Trophoblast cell (in vitro differentiated cells and primary cell): ENCODE results near the gene GREM1.

Source experiments
- DNase-seq, 2 donors: peaks; one replicate each; pipeline ENCODE4 v3.0.0-alpha.2; 2016
- H2AFZ ChIP-seq: 2 replicates; pipeline ENCODE4 v1.6.1; 2013; ENCODE audit warnings: low read length, moderate library complexity, mild to moderate bottlenecking; ENCODE audit not compliant: insufficient read depth, poor library complexity
- H2AK5ac ChIP-seq: 2 replicates; pipeline ENCODE4 v1.6.1; 2013; ENCODE audit warnings: mild to moderate bottlenecking, low read length
- H2BK120ac ChIP-seq: 2 replicates; pipeline ENCODE4 v1.6.1; 2013; ENCODE audit warnings: low read length, mild to moderate bottlenecking, moderate library complexity; ENCODE audit not compliant: insufficient read depth, poor library complexity
- H2BK12ac ChIP-seq: 2 replicates; pipeline ENCODE4 v1.6.1; 2013; ENCODE audit warnings: mild to moderate bottlenecking, low read length, moderate library complexity
- H2BK5ac ChIP-seq: 2 replicates; pipeline ENCODE4 v1.6.1; 2013; ENCODE audit warnings: low read length, low read depth, moderate library complexity, mild to moderate bottlenecking; ENCODE audit not compliant: poor library complexity
- H3K14ac ChIP-seq: 2 replicates; pipeline ENCODE4 v1.6.1; 2013; ENCODE audit warnings: mild to moderate bottlenecking, low read length
- H3K18ac ChIP-seq: 2 replicates; pipeline ENCODE4 v1.6.1; 2013; ENCODE audit warnings: mild to moderate bottlenecking, low read length
- H3K23ac ChIP-seq: 2 replicates; pipeline ENCODE4 v1.6.1; 2013; ENCODE audit warnings: low read length
- H3K27ac ChIP-seq: 2 replicates; pipeline ENCODE4 v1.5.1; 2013; ENCODE audit warnings: low read depth, mild to moderate bottlenecking, inconsistent platforms, low read length, moderate library complexity
- H3K27me3 ChIP-seq: 2 replicates; pipeline ENCODE4 v1.6.1; 2013; ENCODE audit warnings: inconsistent platforms, mild to moderate bottlenecking, low read length, moderate library complexity; ENCODE audit not compliant: insufficient read depth
- H3K36me3 ChIP-seq, 2 experiments: 1 replicate in 1 of 2; 2 replicates in 1 of 2; pipeline ENCODE4 v1.6.1; 2013; ENCODE audit warnings: low read length in 2 of 2, mild to moderate bottlenecking in 2 of 2, moderate library complexity in 1 of 2; ENCODE audit not compliant: insufficient read depth in 2 of 2, control insufficient read depth in 1 of 2
- H3K4ac ChIP-seq: 2 replicates; pipeline ENCODE4 v1.6.1; 2013; ENCODE audit warnings: low read depth, mild to moderate bottlenecking, low read length, moderate library complexity
- H3K4me1 ChIP-seq, 2 experiments: 1 replicate in 1 of 2; 2 replicates in 1 of 2; pipeline ENCODE4 v1.6.1; 2013; ENCODE audit warnings: low read length in 2 of 2, mild to moderate bottlenecking in 2 of 2, moderate library complexity in 1 of 2; ENCODE audit not compliant: insufficient read depth in 2 of 2, control insufficient read depth in 1 of 2
- H3K4me2 ChIP-seq: 2 replicates; pipeline ENCODE4 v1.6.1; 2013; ENCODE audit warnings: inconsistent platforms, mild to moderate bottlenecking, low read length, moderate library complexity
- H3K4me3 ChIP-seq: 2 replicates; pipeline ENCODE4 v1.5.1; 2013; ENCODE audit warnings: mild to moderate bottlenecking, low read depth, low read length, inconsistent platforms
- H3K79me1 ChIP-seq: one replicate; pipeline ENCODE4 v1.6.1; 2013; ENCODE audit warnings: low read length
- H3K79me2 ChIP-seq: 2 replicates; pipeline ENCODE4 v1.6.1; 2013; ENCODE audit warnings: low read length, mild to moderate bottlenecking; ENCODE audit not compliant: control insufficient read depth, insufficient read depth, poor library complexity
- H3K9ac ChIP-seq: 2 replicates; pipeline ENCODE4 v1.6.1; 2013; ENCODE audit warnings: mild to moderate bottlenecking, low read length
- H3K9me3 ChIP-seq: 2 replicates; pipeline ENCODE4 v1.6.1; 2013; ENCODE audit warnings: low read depth, mild to moderate bottlenecking, control low read depth, inconsistent platforms, low read length; ENCODE audit not compliant: insufficient read depth
- H4K12ac ChIP-seq: 2 replicates; pipeline ENCODE4 v1.6.1; 2013; ENCODE audit warnings: low read depth, mild to moderate bottlenecking, low read length, moderate library complexity
- H4K8ac ChIP-seq: 2 replicates; pipeline ENCODE4 v1.6.1; 2013; ENCODE audit warnings: low read depth, mild to moderate bottlenecking, low read length, moderate library complexity
- H4K91ac ChIP-seq: one replicate; pipeline ENCODE4 v1.6.1; 2013; ENCODE audit warnings: low read depth, mild to moderate bottlenecking, low read length, moderate library complexity
- WGBS: extraction: QIAGEN DNeasy Blood & Tissue Kit; methylation state at CpG from one replicate; pipeline ENCODE4 v1.1.7; 2013; ENCODE audit warnings: missing lambda C conversion rate; ENCODE audit not compliant: insufficient read length, insufficient coverage; ENCODE audit errors: extremely low coverage; 5-methylcytosine and 5-hydroxymethylcytosine counted together

GREM1 gene

DNA sequence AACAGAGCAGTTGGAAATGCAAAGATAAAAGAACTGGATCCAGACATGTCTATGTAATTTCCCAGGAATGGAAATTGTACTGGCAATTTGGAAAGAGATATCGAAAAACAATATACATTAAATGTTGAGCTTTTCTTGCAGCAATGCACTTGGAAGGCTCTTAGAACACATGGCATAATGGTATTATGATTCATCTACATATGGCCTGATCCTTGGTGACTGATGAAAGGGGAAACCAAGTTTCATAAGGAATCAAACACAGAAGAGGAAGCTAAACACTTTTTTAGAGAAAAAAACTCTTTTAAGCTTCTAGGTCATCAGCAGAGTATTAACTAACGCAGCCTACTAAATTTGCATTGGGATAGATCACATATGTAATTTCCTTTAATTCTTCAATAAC is 12.4 kb upstream of the GREM1 start:
- no CpG with 5 or more reads among the region's 2 CpGs for WGBS

DNA sequence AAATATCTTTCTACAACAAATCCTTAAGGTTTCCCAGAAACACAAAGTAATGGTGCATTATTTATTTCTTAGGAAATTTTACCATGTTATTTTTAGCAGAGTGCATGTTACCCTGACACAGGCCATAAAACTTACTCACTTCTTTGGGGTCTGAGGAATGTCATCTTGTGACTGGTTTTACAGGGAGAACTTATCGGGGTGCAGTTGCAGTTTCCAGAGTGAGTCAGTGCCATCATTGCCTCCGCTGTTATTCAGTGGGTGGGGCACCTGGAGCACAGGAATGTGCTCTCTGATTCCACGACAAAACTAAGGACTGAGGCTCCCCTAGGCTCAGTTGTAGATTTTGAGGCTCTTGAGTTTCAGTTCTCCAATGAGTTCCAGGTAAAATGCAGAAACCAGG is 11.1 kb upstream of the GREM1 start:
- Histone ChIP-seq H3K79me1 (no peaks in the 10 kb centered on the region), H3K27me3 (no peaks in the 10 kb centered on the region), H2BK12ac (no peak overlapping the region), H2BK5ac (no peak overlapping the region), H3K4ac (no peak overlapping the region), H3K9ac (no peak overlapping the region), H4K91ac (no peak overlapping the region), H2AK5ac (no peak overlapping the region), H3K14ac (no peak overlapping the region), H3K4me3 (no peak overlapping the region), H3K4me1 (peaks cover 0 to 3% of the 10 kb centered on the region in 2 experiments), H3K4me2 (peak overlapping the region; percentile 10), H3K18ac (no peak overlapping the region), H3K27ac (no peak overlapping the region), H3K23ac (no peak overlapping the region), H3K36me3 (no peaks in the 10 kb centered on the region), H2BK120ac (no peak overlapping the region), H4K12ac (no peak overlapping the region), H3K9me3 (no peaks in the 10 kb centered on the region), H3K79me2 (no peaks in the 10 kb centered on the region), H4K8ac (no peak overlapping the region), H2AFZ (no peak overlapping the region)
- DNase-seq = no peak
- no CpG with 5 or more reads among the region's 3 CpGs for WGBS

More for the DNA sequence above, 12.4 kb upstream of the GREM1 start:
- no peak overlapping the region for H2AK5ac ChIP-seq
- no peak overlapping the region for H3K4ac ChIP-seq
- no peak overlapping the region for H3K27ac ChIP-seq
- no peak overlapping the region for H3K9ac ChIP-seq
- H3K4me2 ChIP-seq = no peak overlapping the region
- no peak overlapping the region for H2BK120ac ChIP-seq
- peaks cover 0 to 3% of the 10 kb centered on the region in 2 experiments for H3K4me1 ChIP-seq
- H3K18ac ChIP-seq = no peak overlapping the region
- H4K91ac ChIP-seq = no peak overlapping the region
- H3K79me2 ChIP-seq = no peaks in the 10 kb centered on the region
- no peak overlapping the region for H2BK12ac ChIP-seq
- H4K12ac ChIP-seq = no peak overlapping the region
- no peak overlapping the region for H3K14ac ChIP-seq
- H3K9me3 ChIP-seq = peaks cover 1% of the 10 kb centered on the region
- no peak overlapping the region for H3K4me3 ChIP-seq
- no peak for DNase-seq
- H3K79me1 ChIP-seq = no peaks in the 10 kb centered on the region
- no peak overlapping the region for H4K8ac ChIP-seq
- no peaks in the 10 kb centered on the region for H3K27me3 ChIP-seq
- no peak overlapping the region for H2AFZ ChIP-seq
- H3K23ac ChIP-seq = no peak overlapping the region
- no peak overlapping the region for H2BK5ac ChIP-seq
- H3K36me3 ChIP-seq = no peaks in the 10 kb centered on the region

- H3K23ac ChIP-seq = no peak overlapping the region
- H3K79me1 ChIP-seq = no peaks in the 10 kb centered on the region
- H2BK120ac ChIP-seq = no peak overlapping the region
- H3K14ac ChIP-seq = no peak overlapping the region
- no peak overlapping the region for H2BK12ac ChIP-seq
- H3K18ac ChIP-seq = no peak overlapping the region
- no peak overlapping the region for H3K4me2 ChIP-seq
- WGBS = no CpG with 5 or more reads among the region's 6 CpGs
- no peaks in the 10 kb centered on the region for H3K9me3 ChIP-seq
- no peak overlapping the region for H4K91ac ChIP-seq
- H2AFZ ChIP-seq = no peak overlapping the region
- H3K4me3 ChIP-seq = no peak overlapping the region
- no peaks in the 10 kb centered on the region for H3K27me3 ChIP-seq
- no peak overlapping the region for H3K9ac ChIP-seq
- peaks cover 0 to 3% of the 10 kb centered on the region in 2 experiments for H3K4me1 ChIP-seq
- H3K27ac ChIP-seq = no peak overlapping the region
- H4K12ac ChIP-seq = no peak overlapping the region
- H2AK5ac ChIP-seq = no peak overlapping the region
- H3K4ac ChIP-seq = no peak overlapping the region
- no peaks in the 10 kb centered on the region for H3K36me3 ChIP-seq
- no peak overlapping the region for H4K8ac ChIP-seq
- no peak for DNase-seq
- no peak overlapping the region for H2BK5ac ChIP-seq
- H3K79me2 ChIP-seq = no peaks in the 10 kb centered on the region
Observed at GRCh38 chr15:32707436-32707835, 10.4 kb upstream of the GREM1 start.

- Histone ChIP-seq H3K79me1 (no peaks in the 10 kb centered on the region), H3K27ac (no peak overlapping the region), H3K4ac (no peak overlapping the region), H4K8ac (no peak overlapping the region), H3K27me3 (no peaks in the 10 kb centered on the region), H2BK120ac (no peak overlapping the region), H3K4me3 (no peak overlapping the region), H2BK12ac (no peak overlapping the region), H3K4me1 (peaks cover 0 to 3% of the 10 kb centered on the region in 2 experiments), H3K23ac (no peak overlapping the region), H3K14ac (no peak overlapping the region), H3K36me3 (no peaks in the 10 kb centered on the region), H2AFZ (no peak overlapping the region), H2BK5ac (no peak overlapping the region), H4K12ac (no peak overlapping the region), H3K79me2 (no peaks in the 10 kb centered on the region), H3K4me2 (no peak overlapping the region), H2AK5ac (no peak overlapping the region), H3K9me3 (no peaks in the 10 kb centered on the region), H3K18ac (no peak overlapping the region), H4K91ac (no peak overlapping the region), H3K9ac (no peak overlapping the region)
- no CpG with 5 or more reads among the region's 9 CpGs for WGBS
- DNase-seq = no peak
Observed at GRCh38 chr15:32709295-32710033, 8.3 kb upstream of the GREM1 start.
